ENCODE results near the gene SHMT2.

DNA sequence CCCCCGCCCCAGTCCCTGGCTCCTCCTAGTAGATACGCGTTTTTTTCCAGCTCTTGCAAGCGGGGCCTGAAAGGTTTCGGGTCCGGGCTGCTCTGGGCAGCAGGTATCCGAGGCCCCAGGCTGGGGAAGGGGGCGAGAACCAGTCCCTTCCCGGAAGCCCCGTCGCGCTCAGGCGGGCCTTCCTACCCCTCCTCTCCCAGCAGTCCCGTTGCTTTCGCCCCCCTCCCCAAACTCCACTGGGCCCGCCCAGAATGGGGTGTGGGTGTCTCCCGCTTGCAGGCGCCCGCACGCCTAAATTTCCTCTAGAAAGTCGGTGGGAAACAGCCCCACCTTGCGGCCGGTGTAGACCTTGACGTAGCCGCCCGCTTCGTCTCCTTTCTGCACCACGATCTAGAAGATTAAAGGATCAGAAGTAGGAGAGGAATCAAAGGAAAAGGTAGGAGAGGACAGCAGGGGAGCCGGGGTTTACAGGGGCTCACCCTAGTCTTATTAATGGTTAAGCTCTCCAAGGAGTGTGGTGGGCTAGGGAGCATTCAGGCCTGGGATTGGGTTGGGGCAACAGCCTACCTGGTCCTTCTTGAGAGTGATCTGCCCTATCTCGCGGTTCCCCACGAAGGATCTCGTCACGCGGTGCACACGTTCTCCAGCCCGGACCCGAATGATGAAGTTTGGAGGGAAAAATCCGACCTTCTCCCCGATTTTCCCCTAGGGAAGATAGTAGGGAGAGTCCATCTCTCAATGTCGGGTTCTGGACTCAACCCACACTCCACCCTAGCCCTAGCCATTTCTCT lies 14.2 kb downstream of the SHMT2 start:
- TF ChIP-seq, protein P1, sequence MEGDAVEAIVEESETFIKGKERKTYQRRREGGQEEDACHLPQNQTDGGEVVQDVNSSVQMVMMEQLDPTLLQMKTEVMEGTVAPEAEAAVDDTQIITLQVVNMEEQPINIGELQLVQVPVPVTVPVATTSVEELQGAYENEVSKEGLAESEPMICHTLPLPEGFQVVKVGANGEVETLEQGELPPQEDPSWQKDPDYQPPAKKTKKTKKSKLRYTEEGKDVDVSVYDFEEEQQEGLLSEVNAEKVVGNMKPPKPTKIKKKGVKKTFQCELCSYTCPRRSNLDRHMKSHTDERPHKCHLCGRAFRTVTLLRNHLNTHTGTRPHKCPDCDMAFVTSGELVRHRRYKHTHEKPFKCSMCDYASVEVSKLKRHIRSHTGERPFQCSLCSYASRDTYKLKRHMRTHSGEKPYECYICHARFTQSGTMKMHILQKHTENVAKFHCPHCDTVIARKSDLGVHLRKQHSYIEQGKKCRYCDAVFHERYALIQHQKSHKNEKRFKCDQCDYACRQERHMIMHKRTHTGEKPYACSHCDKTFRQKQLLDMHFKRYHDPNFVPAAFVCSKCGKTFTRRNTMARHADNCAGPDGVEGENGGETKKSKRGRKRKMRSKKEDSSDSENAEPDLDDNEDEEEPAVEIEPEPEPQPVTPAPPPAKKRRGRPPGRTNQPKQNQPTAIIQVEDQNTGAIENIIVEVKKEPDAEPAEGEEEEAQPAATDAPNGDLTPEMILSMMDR (IDR thresholded peaks at IDR 0.05 in 4 of 5, conservative IDR thresholded peaks at IDR 0.05 in 1 of 5) = peak; percentile 19 to 68 (median 67)
- TF ChIP-seq POLR2A (IDR thresholded peaks at IDR 0.05) = no peak

Measured in gastrocnemius medialis (tissue), 4 donors.